AG04449 (cell line): ENCODE data around the gene TBC1D14.

Experiments used
- CTCF ChIA-PET: fragments of 350-600 bp; formaldehyde crosslinking; extraction: SDS; loops from one replicate; lab custom pipeline; 2021; ENCODE audit warnings: antibody characterized with exemption; lab: Yijun Ruan, JAX
- POLR2A ChIA-PET: fragments of 400-600, 350-600 bp; formaldehyde crosslinking; extraction: SDS; loops from one replicate; lab custom pipeline; 2020; ENCODE audit warnings: antibody characterized with exemption, inconsistent platforms; lab: Yijun Ruan, JAX
- DNase-seq: peaks from one replicate; pipeline ENCODE4 v3.0.0-alpha.2; 2010; ENCODE audit warnings: low read depth, low spot score
- H3K4me3 ChIP-seq: 2 replicates; pipeline ENCODE4 v1.5.1; 2011; ENCODE audit warnings: low read depth, mild to moderate bottlenecking, control low read depth, low read length
- CTCF ChIP-seq: IDR thresholded peaks from one replicate; pipeline ENCODE4 v1.5.1; 2011; ENCODE audit warnings: mild to moderate bottlenecking, moderate library complexity, low read length, control low read depth, inconsistent platforms; ENCODE audit not compliant: insufficient read depth; ENCODE audit errors: missing control alignments

The TBC1D14 gene

GRCh38 chr4:6960154-6960553 lies 50.5 kb downstream of the TBC1D14 start:
- DNase-seq = no peak
- no peak for TF ChIP-seq CTCF
- POLR2A ChIA-PET = no interaction called here
- CTCF ChIA-PET = interaction anchor here (0.6 to 1.4 kb wide), 2 partner anchors 14 to 103 kb away, joined by 3 to 7 read pairs; no protein-coding TSS in a partner anchor
- H3K4me3 ChIP-seq = no peak overlapping the region

- H3K4me3 ChIP-seq = no peak overlapping the region
- no peak for DNase-seq
- ChIA-PET CTCF (interaction anchor here (0.6 to 1.4 kb wide), 2 partner anchors 13 to 102 kb away, joined by 3 to 7 read pairs; no protein-coding TSS in a partner anchor), POLR2A (no interaction called here)
- no peak for TF ChIP-seq CTCF
Measured at GRCh38 chr4:6960628-6961412, 51.2 kb downstream of the TBC1D14 start.

GRCh38 chr4:6961496-6962210 lies 52.0 kb downstream of the TBC1D14 start:
- no peak overlapping the region for H3K4me3 ChIP-seq
- TF ChIP-seq CTCF = no peak
- DNase-seq = no peak
- POLR2A ChIA-PET = no interaction called here
- CTCF ChIA-PET = interaction anchor here (1.4 to 3.0 kb wide), 2 partner anchors 12 kb away, joined by 7 to 26 read pairs; no protein-coding TSS in a partner anchor

GRCh38 chr4:6962211-6963041 lies 52.8 kb downstream of the TBC1D14 start:
- DNase-seq = no peak
- H3K4me3 ChIP-seq = no peak overlapping the region
- ChIA-PET CTCF (interaction anchor here (3.0 kb wide), 1 partner anchor 11 kb away, joined by 26 read pairs; no protein-coding TSS in a partner anchor), POLR2A (no interaction called here)
- TF ChIP-seq CTCF = no peak

- CTCF ChIA-PET = interaction anchor here (0.9 to 3.0 kb wide), 4 partner anchors 10 to 243 kb away, joined by 3 to 26 read pairs (median 5); no protein-coding TSS in a partner anchor
- no peak for TF ChIP-seq CTCF
Measured at GRCh38 chr4:6963139-6963611, 53.5 kb downstream of the TBC1D14 start.

More at GRCh38 chr4:6963139-6963611, 53.5 kb downstream of the TBC1D14 start:
- DNase-seq = no peak
- POLR2A ChIA-PET = no interaction called here
- H3K4me3 ChIP-seq = no peak overlapping the region
